DOHH2 (cell line): ENCODE data around the gene PRDX5.

ENCODE experiments used
- CTCF ChIP-seq: fragments of 200-600 bp; sonication (generic); IDR thresholded peaks from one replicate; pipeline ENCODE4 v1.5.1; 2014; ENCODE audit warnings: antibody characterized with exemption, mild to moderate bottlenecking, low read depth, low read length; ENCODE audit not compliant: poor library complexity, severe bottlenecking
- EZH2phosphoT487 ChIP-seq: fragments of 200-600 bp; sonication (generic); IDR thresholded peaks from 2 replicates; pipeline ENCODE4 v1.6.1; 2017; ENCODE audit warnings: borderline replicate concordance, mild to moderate bottlenecking, antibody characterized with exemption, low read length, moderate library complexity, mixed read lengths

GRCh38 chr11:64321026-64321425 is 3.1 kb downstream of the PRDX5 start:
- TF ChIP-seq CTCF (no peak), EZH2phosphoT487 (no peak)
